ENCODE results near the gene WASF2. TPM values are rescaled to one million over a fixed set of nuclear protein-coding genes. Genes with fewer than 3 reads are reported as not detected.

WASF2 gene
- total and polyA plus RNA-seq, 2 of the 13 experiments (the other 11 are each of a cell fraction or from before 2014, with no cell fraction given): 10.4 to 27.7 TPM

DNA sequence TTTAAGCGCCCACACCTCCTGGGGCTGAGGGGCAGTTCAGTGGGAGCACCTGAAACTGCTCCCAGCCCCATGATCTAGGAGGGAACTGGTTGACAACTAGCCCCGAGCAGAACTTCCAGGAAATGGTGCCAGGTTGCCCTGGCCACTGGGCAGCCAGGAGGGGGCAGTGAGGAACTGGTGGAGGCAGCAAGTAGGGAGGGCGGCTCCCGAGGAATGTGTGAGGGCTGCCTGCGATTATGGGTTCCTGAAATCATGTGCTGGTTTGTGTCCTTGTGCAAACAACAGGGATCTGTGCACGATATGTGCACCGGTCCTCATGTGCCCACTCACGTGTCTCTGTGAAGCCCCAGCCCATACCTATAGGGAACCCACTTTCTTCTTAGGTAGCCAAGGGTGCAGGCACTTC, 87.6 kb downstream of the WASF2 start (continued):
- peak; percentile 23; the same call in 1 of the 2 replicates for TF ChIP-seq MYC (CRISPR knock-in tag; IDR thresholded peaks at IDR 0.05; ENCODE audit: borderline replicate concordance)
- TF ChIP-seq POLR2AphosphoS5 (IDR thresholded peaks at IDR 0.05; ENCODE audit: low read depth, low read length): peak; percentile 46; the same call in 1 of the 2 replicates
- TF ChIP-seq, protein P1, sequence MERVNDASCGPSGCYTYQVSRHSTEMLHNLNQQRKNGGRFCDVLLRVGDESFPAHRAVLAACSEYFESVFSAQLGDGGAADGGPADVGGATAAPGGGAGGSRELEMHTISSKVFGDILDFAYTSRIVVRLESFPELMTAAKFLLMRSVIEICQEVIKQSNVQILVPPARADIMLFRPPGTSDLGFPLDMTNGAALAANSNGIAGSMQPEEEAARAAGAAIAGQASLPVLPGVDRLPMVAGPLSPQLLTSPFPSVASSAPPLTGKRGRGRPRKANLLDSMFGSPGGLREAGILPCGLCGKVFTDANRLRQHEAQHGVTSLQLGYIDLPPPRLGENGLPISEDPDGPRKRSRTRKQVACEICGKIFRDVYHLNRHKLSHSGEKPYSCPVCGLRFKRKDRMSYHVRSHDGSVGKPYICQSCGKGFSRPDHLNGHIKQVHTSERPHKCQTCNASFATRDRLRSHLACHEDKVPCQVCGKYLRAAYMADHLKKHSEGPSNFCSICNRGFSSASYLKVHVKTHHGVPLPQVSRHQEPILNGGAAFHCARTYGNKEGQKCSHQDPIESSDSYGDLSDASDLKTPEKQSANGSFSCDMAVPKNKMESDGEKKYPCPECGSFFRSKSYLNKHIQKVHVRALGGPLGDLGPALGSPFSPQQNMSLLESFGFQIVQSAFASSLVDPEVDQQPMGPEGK (CRISPR knock-in tag; IDR thresholded peaks at IDR 0.05): 0 out of 2 replicates have a peak, but pooled peaks have one; percentile 4
- no peak for TF ChIP-seq KMT2A (CRISPR knock-in tag; IDR thresholded peaks at IDR 0.05)
- TF ChIP-seq PCBP2 (optimal IDR thresholded peaks at IDR 0.05; ENCODE audit: low read depth, low read length, poor library complexity, severe bottlenecking): no peak
- TF ChIP-seq, protein P2, sequence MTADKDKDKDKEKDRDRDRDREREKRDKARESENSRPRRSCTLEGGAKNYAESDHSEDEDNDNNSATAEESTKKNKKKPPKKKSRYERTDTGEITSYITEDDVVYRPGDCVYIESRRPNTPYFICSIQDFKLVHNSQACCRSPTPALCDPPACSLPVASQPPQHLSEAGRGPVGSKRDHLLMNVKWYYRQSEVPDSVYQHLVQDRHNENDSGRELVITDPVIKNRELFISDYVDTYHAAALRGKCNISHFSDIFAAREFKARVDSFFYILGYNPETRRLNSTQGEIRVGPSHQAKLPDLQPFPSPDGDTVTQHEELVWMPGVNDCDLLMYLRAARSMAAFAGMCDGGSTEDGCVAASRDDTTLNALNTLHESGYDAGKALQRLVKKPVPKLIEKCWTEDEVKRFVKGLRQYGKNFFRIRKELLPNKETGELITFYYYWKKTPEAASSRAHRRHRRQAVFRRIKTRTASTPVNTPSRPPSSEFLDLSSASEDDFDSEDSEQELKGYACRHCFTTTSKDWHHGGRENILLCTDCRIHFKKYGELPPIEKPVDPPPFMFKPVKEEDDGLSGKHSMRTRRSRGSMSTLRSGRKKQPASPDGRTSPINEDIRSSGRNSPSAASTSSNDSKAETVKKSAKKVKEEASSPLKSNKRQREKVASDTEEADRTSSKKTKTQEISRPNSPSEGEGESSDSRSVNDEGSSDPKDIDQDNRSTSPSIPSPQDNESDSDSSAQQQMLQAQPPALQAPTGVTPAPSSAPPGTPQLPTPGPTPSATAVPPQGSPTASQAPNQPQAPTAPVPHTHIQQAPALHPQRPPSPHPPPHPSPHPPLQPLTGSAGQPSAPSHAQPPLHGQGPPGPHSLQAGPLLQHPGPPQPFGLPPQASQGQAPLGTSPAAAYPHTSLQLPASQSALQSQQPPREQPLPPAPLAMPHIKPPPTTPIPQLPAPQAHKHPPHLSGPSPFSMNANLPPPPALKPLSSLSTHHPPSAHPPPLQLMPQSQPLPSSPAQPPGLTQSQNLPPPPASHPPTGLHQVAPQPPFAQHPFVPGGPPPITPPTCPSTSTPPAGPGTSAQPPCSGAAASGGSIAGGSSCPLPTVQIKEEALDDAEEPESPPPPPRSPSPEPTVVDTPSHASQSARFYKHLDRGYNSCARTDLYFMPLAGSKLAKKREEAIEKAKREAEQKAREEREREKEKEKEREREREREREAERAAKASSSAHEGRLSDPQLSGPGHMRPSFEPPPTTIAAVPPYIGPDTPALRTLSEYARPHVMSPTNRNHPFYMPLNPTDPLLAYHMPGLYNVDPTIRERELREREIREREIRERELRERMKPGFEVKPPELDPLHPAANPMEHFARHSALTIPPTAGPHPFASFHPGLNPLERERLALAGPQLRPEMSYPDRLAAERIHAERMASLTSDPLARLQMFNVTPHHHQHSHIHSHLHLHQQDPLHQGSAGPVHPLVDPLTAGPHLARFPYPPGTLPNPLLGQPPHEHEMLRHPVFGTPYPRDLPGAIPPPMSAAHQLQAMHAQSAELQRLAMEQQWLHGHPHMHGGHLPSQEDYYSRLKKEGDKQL (CRISPR knock-in tag; IDR thresholded peaks at IDR 0.05; ENCODE audit: low read depth): no peak
- no peak for TF ChIP-seq HMG20A (CRISPR knock-in tag; IDR thresholded peaks at IDR 0.05; ENCODE audit: borderline replicate concordance)
- peak; percentile 63 for TF ChIP-seq STAG1 (CRISPR knock-in tag; IDR thresholded peaks at IDR 0.05)
- no peak for TF ChIP-seq ZBTB26 (CRISPR knock-in tag; IDR thresholded peaks at IDR 0.05; ENCODE audit: borderline replicate concordance)
- peak; percentile 41 for TF ChIP-seq TEAD3 (CRISPR knock-in tag; optimal IDR thresholded peaks at IDR 0.05; ENCODE audit: borderline replicate concordance)
- TF ChIP-seq ZNF781 (CRISPR knock-in tag; IDR thresholded peaks at IDR 0.05; ENCODE audit: borderline replicate concordance, not compliant biosample characterization): no peak
- 0 out of 2 replicates have a peak, but pooled peaks have one; percentile 25 for TF ChIP-seq SNAPC2 (CRISPR knock-in tag; IDR thresholded peaks at IDR 0.05)
- TF ChIP-seq ERF (CRISPR knock-in tag; IDR thresholded peaks at IDR 0.05): 0 out of 2 replicates have a peak, but pooled peaks have one; percentile 18
- TF ChIP-seq TBL1XR1 (IDR thresholded peaks at IDR 0.05; ENCODE audit: borderline replicate concordance, low read length, partially characterized antibody): no peak
- peak; percentile 60; the same call in 1 of the 2 replicates for TF ChIP-seq AKAP8 (CRISPR knock-in tag; IDR thresholded peaks at IDR 0.05)
- TF ChIP-seq ZNF768 (CRISPR knock-in tag; IDR thresholded peaks at IDR 0.05): 0 out of 2 replicates have a peak, but pooled peaks have one; percentile 17
- 0 out of 2 replicates have a peak, but pooled peaks have one; percentile 28 for TF ChIP-seq REPIN1 (CRISPR knock-in tag; IDR thresholded peaks at IDR 0.05; ENCODE audit: borderline replicate concordance, low read depth)
- no peak for TF ChIP-seq GLI4 (CRISPR knock-in tag; IDR thresholded peaks at IDR 0.05; ENCODE audit: borderline replicate concordance)
- TF ChIP-seq KDM2A (CRISPR knock-in tag; IDR thresholded peaks at IDR 0.05; ENCODE audit: borderline replicate concordance, low read depth): peak; percentile 63; the same call in 1 of the 2 replicates
- TF ChIP-seq, protein P3, sequence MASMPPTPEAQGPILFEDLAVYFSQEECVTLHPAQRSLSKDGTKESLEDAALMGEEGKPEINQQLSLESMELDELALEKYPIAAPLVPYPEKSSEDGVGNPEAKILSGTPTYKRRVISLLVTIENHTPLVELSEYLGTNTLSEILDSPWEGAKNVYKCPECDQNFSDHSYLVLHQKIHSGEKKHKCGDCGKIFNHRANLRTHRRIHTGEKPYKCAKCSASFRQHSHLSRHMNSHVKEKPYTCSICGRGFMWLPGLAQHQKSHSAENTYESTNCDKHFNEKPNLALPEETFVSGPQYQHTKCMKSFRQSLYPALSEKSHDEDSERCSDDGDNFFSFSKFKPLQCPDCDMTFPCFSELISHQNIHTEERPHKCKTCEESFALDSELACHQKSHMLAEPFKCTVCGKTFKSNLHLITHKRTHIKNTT (CRISPR knock-in tag; IDR thresholded peaks at IDR 0.05): no peak
- TF ChIP-seq FOXK1 (CRISPR knock-in tag; IDR thresholded peaks at IDR 0.05; ENCODE audit: borderline replicate concordance, low read depth): 0 out of 2 replicates have a peak, but pooled peaks have one; percentile 17
